HG02943 (cell line): ENCODE results near the gene SEPTIN12.

Source experiments
- ATAC-seq: cut with Tn5 transposase; IDR thresholded peaks from one replicate; pipeline ENCODE4 v1.9.1; 2021; ENCODE audit warnings: mild to moderate bottlenecking, low read depth, moderate library complexity; ENCODE audit not compliant: unreplicated experiment

Gene SEPTIN12

DNA sequence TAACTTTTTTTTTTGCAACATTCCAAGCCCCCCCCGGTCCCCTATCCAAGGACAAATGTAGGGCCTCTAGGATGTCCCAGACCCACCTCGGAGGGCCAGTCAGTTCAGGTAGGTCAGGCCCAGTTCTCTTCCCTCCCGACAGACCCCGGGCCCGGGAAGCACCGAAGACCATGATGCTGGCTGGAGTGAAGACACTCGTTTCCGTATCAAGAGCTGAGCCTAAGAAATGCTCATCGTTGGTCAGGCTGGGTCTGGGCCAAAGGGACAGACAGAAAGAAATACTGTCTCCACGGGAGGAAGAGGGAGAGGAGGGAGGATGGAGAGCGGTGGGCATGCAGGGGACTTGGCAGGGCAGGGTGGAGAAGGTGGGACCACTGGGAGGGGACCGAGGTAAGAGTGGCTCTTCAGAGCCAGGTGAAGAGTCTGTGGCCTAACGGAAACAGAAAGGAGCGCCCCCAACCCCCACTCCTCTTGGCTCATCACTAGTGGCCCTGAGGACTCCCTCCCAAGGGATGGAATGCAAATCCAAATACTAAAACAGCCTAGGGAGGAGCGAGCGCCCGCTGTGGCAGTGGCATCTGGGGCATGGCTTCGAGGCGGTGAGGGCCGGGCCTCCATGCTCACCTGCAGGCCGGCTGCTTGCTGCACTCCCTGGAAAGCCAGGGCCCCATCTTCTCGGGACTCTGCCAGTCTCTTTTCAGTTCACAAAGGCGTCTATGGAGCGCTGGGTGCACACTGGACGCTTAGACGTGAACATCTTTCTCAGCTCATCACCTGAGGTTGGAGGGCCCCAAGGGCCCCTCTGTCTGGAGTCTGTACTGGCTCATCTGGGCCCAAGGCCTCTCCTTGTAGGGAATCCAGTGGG, 16.0 kb upstream of the SEPTIN12 start:
- no peak for ATAC-seq

DNA sequence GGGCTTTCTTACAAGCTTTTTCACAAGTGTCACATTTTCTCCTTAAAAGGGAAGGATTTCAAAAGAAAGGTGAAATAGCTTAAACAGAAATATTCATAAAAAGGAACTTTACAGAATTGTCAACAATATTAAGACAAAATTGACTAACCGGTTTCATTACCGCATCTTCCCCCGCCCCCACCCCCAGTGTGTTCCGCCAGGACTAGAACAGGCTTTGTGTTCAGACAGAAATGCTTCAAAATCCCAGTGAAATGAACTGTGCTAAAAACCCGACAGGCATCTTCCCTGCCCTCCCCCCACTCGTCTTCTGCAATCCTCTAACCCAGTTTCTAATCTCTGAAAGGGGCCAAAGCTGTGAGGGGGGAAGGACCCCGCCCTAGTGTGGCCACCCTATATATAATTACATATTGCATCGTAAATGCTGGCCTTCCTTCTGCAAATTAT, 15.3 kb upstream of the SEPTIN12 start:
- no peak for ATAC-seq

DNA sequence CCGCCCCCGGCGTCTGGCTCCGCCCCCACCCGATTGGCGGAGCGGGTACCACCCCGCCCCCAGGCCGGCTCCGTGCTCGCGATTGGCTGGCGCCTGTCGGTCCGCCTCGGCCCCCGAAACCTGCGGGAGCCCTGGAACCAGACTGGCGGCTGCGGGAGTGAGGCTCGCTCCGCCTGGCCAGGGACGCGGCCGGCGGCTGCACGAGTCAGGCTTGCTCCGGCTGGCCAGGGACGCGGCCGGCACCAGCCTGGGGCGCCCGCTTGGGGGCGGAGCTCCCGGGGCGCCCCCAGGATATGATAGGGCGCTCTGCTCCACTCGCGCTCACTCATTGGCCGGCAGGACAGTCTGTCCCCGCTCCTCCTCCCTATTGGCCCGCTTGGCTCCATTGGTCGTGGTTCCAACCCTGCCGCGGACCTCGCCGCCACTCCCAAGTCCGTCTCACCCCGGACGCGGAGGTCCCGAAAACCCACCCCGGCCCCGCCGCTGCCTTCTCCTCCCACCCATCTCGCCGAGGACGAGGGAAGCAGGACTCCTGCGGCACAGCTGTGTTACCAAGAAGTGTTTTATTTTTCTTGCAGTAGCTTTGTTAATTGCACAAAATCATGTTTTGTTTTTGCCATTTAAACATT, 14.6 kb upstream of the SEPTIN12 start:
- peak; percentile 91 for ATAC-seq

DNA sequence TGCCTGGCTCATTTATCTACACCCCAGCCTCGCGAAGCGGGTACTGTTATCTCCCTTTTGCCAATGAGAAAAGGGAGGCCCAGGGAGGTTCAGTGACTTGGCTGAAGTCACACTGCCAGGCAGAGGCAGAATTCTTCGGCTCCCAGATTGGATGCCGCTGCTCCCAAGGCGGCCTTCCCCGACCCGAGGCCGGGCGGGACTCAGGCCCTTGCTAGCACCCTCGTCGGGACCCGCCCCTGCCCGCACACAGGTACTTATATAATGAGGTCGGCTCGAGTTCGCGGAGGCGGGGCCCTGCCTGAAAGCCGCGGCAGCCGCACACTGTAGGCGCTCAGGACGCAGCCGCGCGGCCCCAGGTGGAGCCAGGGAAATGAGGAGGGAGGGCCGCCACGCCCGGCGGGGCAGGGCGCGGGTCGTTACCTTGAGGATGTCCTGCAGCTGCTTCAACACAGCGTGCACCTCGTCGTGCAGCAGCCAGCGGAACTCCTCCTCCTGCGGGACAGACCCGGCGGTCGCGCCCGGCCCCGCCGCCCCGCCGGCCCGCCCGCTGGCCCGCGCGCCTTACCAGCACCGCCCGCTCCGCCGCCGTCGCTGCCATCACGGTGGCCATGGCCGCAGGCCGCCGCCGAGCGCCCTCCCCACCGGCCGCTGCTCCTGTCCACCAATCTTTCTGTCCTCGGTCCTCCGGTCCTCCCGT, 14.0 kb upstream of the SEPTIN12 start, which contains the start of gene ROGDI:
Gene ROGDI (minus strand): TSS at position 672 of the 697 bp plus-strand sequence. CDS start 62 bp downstream, at position 610.
- peak; percentile 45 for ATAC-seq

DNA sequence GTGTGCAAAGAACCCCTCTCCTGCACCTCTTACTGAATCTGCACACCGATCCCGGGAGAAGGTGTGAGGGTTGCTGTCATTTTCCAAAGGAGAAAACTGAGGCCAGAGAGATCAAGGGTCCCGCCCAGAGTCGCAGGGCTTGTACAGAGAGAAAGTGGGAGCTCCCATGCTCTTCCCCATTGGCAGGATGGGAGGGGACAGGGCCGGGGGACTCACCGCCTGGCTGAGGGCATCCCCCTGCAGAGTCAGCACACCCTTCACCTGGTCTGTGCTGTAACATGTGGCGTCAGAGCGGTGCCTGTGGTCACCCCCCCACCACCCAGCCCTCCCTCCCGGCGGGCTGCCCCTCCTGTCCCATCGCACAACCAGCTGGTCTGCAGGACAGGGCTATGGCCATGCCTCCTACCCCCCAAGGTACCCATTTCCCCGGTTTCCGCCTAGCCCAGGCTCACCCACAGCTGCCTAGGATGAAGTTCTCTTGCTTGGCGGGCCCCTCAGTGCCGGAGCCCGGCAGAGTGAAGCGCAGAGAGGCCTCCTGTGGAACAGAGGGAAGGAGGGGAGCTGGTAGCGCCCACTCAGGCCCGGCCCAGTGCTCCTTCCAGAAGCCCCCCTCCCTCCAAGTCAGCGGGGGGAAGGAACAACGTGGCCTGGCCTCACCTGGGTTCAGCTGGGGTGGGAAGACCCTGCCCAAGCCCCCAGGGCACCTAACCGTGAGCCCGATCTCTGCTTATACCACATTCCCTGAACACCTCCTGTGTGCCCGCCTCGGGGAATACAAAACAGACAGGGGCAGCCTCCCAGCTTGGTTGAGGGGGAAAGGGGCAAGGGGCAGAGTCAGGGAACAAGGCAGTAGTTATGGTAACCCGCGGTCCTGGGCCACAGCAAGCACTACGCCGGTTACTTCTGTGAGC, 13.2 kb upstream of the SEPTIN12 start:
- no peak for ATAC-seq

DNA sequence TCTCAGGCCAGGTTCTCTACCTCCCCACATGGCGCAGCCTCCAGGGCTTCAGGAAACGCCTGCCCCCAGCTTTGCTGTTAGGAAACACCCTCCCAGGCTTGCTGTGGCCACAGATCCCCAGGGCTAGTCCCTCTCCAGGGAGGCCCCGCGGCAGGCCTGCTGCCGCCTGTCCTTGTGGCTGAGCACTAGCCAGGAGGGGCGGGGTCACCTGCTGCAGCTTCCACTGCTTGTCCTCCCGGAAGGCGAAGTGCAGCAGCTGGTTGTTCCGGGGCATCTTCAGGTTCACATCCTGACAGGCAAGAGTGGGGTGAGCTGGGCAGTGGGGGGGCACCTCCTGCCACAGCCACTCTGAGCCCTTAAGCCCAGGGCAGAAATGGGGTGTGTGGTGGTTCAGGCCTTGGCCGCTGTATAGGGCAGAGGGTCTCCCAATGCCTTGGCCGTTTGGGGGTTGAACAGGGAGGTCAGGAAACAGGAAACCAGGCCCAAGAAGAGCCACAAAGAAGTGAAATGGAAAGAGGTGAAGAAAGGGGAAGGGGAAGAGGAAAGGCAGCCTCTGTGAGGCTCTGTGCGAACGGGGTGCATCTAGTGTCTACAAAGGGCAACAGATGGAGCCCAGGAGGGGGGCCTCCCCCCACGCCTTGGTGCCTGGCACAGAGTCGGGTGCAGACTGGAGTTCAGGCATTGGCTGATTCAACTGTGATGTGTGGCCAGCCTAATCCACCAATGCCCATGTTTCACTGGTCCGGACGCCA, 12.3 kb upstream of the SEPTIN12 start:
- no peak for ATAC-seq

DNA sequence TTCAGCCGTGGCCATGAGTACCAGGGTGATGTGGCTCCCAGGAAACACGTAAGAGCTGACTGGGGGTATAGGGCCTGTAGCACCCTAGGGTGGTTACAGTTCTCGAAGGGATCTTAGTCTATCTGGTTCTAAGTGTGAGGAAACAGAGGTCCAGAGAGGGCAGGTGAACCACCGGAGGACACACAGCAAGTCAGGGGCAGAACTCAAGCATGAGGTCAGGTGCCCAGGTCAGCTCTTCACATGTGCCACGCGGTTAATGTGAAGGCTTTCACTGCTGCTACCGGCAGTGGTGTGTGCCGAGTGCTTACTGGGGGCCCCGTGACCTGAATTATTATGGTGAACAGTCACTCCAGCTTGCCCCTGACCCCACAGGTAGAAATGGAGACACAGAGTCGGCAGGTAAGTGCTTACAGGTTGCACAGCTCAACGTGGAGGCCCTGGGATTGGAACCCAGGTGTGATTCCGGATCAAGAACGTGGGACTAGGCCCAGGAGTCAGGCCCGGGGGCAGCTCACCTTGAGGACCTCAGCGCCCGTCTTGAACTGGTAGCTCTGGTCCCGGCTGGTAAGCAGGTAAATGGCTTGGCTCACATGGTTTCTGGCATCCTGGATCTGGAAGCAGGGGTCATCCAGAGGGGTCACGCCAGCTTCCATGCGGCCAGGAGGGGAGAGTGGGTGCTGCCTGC, 11.2 kb upstream of the SEPTIN12 start:
- ATAC-seq = no peak

DNA sequence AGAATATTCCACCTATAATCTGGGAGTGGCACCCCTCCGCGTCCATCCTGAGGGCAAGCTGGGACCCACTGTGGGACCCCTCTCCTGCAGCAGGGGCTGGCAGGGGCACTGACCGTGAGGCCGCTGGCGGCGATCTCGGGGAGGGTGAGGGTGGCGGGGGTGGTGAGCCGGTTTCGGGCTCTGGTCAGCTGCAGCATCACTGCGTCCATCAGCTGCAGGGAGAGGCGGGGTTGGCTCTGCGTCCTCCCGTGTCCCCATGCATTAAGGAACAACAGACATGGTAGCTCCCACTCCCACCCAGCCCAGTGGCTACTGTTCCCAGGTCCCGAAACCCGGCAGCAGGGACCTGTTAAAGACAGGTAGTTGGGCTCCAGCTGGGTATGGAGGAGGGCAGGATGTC, 10.3 kb upstream of the SEPTIN12 start:
- no peak for ATAC-seq

DNA sequence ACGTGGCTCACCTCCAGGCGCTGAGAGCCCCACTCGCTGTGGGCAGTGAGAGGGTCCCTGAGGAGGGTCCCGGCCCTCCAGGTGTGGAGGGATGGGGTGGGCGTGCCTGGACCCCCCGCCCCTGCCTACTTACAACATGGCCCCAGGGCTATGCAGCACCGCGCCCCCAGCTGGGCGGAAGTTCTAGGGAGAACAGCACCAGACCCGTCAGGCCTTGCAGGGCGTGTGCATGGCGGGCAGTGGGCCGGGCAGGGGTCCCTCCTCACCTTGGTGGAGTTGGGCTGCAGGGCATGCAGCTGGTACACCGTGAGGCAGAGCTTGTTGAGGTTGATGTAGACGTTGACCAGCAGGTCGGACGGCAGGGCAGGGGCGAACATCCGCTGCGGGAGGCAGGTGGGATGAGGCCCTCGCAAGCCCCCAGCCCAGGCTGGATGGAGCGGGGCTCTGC, 9.7 kb upstream of the SEPTIN12 start:
- ATAC-seq = no peak

DNA sequence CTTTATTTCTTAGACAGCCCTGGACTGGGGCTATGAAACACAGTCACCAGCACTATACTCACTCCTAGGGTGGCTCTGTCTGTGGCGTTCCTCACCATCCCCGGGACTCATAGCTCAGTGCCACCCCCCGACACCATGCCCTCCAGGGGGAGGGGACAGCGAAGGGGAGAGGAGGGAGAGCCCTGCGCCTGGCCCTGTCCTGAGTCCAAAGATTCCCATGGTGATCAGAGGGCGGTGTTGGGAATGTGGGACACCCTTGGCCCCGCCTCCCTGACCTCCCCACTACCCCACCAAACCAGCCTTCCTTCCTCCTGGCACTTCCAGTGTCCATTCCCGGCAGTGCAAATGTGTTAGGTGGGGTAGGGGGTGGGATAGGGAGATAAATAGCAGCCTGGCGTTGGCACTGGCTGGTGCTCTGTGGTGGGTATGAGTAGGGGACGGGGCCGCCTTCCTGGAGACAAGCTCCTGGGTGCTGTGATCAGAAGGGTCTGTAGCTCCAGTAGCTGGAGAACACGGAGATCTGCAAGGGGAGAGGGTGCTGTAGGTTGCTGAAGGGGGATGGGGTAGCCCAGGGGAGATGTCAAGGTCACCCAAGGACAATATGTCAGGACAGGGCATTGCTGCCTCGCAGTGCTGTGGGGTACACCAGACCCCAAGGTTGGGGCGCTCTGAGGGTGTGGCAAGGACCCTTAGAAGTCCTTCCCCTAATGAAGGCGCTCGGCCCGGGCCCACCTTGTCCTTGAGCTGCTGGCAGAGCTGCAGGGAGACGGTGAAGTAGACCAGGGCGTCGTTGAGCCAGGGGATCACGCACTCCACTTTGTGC, 9.0 kb upstream of the SEPTIN12 start:
- ATAC-seq = no peak

DNA sequence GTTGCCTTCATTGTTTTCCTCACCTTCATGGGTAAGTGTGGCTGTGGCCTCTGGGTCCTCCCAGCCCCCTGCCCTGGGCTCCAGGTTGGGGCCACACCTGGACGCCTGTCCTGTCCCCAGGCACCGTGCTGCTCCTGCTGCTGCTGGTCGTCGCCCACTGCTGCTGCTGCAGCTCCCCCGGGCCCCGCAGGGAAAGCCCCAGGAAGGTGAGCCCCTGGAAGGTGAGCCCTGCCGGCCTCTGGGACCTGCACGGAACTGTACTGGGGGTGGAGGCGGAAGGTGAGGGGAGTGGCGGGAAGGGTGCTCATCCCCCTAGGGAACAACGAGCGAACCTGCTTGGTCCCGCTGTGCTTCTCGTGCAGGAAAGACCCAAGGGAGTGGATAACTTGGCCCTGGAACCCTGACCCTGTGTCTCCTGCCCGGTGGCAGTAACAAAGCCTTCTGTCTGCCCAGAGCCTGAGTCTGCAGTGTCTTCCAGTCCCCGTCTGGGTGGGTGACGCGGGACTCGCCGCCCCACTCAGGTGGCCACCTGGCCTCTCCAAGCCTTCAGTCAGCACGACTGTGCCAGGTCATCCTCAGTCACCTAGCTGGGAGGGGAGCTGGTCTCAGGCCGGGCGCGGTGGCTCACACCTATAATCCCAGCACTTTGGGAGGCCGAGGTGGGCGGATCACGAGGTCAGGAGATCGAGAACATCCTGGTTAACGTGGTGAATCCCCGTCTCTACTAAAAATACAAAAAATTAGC, 7.9 kb upstream of the SEPTIN12 start:
- no peak for ATAC-seq

DNA sequence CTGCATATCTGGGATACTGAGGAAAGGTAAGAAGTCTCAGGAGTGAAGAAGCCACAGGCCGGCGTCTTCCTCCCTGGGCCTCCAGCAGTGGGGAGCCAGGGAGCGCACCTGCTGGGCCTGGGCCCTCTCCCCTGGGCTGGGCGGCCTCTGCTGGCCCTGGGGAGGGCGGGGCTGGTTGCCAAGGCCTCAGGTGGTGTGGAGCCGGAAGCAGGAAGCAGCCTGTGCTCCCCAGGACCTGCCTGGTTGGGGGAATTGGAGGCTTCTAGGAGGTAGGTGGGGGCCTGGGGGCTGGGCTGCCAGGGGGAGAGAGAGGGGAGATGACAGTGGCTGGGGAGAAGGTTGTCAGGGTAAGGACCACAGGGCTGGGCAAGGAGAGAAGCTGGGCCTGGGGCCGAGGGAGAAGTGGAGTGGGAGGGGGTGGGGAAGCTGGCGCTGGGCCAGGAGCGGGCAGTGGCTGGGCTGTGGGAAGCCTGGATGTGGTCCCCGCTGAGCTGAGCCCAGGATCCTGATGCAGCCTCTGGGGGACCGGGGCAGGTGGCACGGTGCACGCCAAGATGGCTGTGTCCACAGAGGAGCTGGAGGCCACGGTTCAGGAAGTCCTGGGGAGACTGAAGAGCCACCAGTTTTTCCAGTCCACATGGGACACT, 7.2 kb upstream of the SEPTIN12 start, which contains the start of gene SMIM22:
Gene SMIM22 (plus strand): TSS at position 189 of the 647 bp plus-strand sequence. CDS start 366 bp downstream, at position 555.
- ATAC-seq = no peak

DNA sequence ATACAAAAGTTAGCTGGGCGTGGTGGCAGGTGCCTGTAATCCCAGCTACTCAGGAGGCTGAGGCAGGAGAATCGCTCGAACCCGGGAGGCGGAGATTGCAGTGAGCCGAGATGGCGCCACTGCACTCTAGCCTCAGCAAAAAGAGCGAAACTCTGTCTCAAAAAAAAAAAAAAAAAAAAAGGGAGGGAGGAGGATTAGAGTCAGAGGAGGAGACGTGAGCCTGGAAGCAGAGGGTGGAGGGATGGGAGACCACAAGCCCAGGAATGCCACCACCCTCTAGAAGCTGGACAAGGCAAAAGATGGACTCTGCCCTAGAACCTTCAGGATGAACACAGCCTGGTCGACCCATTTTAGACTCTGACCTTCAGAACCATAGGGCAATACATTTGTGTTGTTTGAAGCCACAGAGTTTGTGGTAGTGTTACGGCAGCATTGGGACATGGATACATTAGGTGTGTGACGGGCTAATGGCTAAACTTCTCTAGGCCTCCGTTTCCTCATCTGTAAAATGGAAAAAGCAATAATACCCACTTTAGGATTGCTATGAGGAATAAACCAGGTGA, 4.9 kb upstream of the SEPTIN12 start:
- ATAC-seq = no peak

DNA sequence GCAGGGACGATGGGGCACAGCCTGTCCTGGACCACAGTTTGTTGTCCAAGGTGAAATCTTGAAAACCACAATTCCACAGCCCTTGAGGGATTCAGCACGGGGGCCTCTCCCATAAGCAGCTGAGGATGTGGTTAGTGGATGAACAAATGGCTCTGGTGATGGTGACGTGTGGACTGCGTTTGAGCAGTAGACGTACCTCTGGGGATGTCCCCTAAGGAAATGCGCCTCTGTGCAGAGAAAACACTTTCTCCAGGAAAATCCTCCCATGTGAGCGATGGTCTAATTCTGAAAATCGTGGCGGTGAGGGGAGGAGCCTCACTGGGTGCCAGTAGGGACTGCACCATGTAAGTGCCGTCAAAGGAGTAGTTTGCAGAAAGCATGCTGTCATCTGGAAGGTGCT, 2.7 kb upstream of the SEPTIN12 start:
- ATAC-seq = no peak

DNA sequence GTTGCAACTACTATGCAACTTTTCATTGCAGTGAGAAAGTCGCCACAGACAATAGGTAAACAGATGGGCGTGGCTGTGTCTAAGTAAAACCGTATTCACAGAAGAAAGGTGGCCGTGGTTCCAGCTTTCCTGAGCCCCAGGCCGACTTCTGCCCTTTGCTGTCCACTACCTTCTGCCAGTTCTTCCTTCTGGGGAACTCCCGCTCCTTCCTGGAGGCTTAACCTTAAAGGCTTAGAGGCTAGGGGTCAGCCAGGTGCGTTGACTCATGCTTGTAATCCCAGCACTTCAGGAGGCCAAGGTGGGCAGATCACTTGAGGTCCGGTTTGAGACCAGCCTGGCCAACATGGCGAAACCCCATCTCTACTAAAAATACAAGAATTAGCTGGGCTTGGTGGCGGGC, 2.1 kb upstream of the SEPTIN12 start:
- no peak for ATAC-seq

DNA sequence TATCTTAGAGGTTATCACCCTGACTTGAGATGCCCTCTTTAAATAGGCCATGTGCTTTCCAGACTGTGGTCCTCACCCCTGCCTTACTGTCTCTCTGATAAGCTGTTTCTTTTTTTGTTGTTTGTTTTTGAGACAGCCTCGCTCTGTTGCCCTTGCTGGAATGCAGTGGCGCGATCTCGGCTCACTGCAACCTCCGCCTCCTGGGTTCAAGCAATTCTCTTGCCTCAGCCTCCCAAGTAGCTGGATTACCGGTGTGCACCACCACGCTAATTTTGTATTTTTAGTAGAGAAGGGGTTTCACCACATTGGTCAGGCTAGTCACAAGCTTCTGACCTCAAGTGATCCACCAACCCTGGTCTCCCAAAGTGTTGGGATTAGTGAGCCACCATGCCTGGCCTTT, 765 bp upstream of the SEPTIN12 start:
- ATAC-seq = no peak
